DMS53 treated with DMSO at 0.1 percent for 48 hours (cell line): Measurements from ENCODE around the gene BMP4.
"Not testable (repeated sequence)": the region's sequence is repeated elsewhere in the genome, so short reads cannot be mapped to it uniquely, and the experiment has no call there.

ENCODE experiments used
- DNase-seq: peaks from one replicate; lab custom pipeline; 2025; ENCODE audit not compliant: unreplicated experiment; lab: John Stamatoyannopoulos, UW

BMP4 gene

GRCh38 chr14:53956427-53957201, at the start of gene BMP4:
BMP4 (minus strand) TSS chr14:53956825; CDS start chr14:53952222, 4,603 bp downstream.
- DNase-seq = peak; percentile 70

- peak; percentile 64 for DNase-seq
Measured at GRCh38 chr14:54003064-54003463, 46.4 kb upstream of the BMP4 start.

GRCh38 chr14:54002653-54003052, 46.0 kb upstream of the BMP4 start:
- DNase-seq = no peak

- DNase-seq = no peak
Measured at GRCh38 chr14:54001189-54001878, 44.7 kb upstream of the BMP4 start.

GRCh38 chr14:54000341-54000811, 43.8 kb upstream of the BMP4 start:
- no peak for DNase-seq

GRCh38 chr14:53999061-53999488, 42.5 kb upstream of the BMP4 start:
- DNase-seq = no peak

- DNase-seq = no peak
Measured at GRCh38 chr14:53996041-53996440, 39.4 kb upstream of the BMP4 start.

GRCh38 chr14:53993920-53994607, 37.4 kb upstream of the BMP4 start:
- DNase-seq = no peak

GRCh38 chr14:53990978-53991377, 34.4 kb upstream of the BMP4 start:
- no peak for DNase-seq

GRCh38 chr14:53986718-53987117, 30.1 kb upstream of the BMP4 start:
- not testable (repeated sequence) for DNase-seq

GRCh38 chr14:53984958-53985357, 28.3 kb upstream of the BMP4 start:
- not testable (repeated sequence) for DNase-seq

- DNase-seq = no peak
Measured at GRCh38 chr14:53983112-53983511, 26.5 kb upstream of the BMP4 start.

- no peak for DNase-seq
Measured at GRCh38 chr14:53982546-53982945, 25.9 kb upstream of the BMP4 start.

GRCh38 chr14:53979747-53980642, 23.4 kb upstream of the BMP4 start:
- no peak for DNase-seq

- no peak for DNase-seq
Measured at GRCh38 chr14:53979113-53979681, 22.6 kb upstream of the BMP4 start.

GRCh38 chr14:53978194-53978593, 21.6 kb upstream of the BMP4 start:
- DNase-seq = no peak

GRCh38 chr14:53975444-53975843, 18.8 kb upstream of the BMP4 start:
- no peak for DNase-seq

GRCh38 chr14:53971521-53971920, 14.9 kb upstream of the BMP4 start:
- DNase-seq = no peak

- DNase-seq = no peak
Measured at GRCh38 chr14:53969326-53969725, 12.7 kb upstream of the BMP4 start.

- no peak for DNase-seq
Measured at GRCh38 chr14:53968726-53969125, 12.1 kb upstream of the BMP4 start.
